Measurements from ENCODE around the gene DMD.

DNA sequence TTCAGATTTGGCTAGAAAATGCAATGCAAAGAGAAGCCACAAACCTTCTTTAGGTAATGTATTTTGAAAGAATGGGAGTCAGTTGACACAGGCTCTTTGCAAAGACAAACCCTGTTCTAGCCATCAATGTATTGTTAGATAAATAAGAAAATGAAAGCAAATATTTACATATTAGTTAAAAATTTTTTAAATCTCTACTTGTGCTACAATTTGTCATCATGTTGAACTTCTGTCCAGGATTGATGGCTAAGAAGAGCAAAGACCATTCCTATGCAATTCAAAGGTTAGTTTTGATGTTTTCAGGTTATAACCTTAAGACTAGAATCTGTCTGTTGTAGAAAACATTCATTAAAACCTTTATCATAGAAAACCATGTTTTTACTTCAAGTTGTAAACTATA is 1350.7 kb downstream of the DMD start:
- no peak for TF ChIP-seq EZH2 (IDR thresholded peaks at IDR 0.05; ENCODE audit: borderline replicate concordance, low read depth, low read length, severe bottlenecking)
- no peak for TF ChIP-seq CTCF (IDR thresholded peaks at IDR 0.05; ENCODE audit: borderline replicate concordance, extremely low read depth, low read length, poor library complexity, severe bottlenecking)

Data from DND-41 (cell line).